Lower lobe of right lung (tissue), 2 donors: Measurements from ENCODE around the gene MAPRE2. TPM values are rescaled to one million over a fixed set of nuclear protein-coding genes. Genes with fewer than 3 reads are reported as not detected.

Experiments used
- ATAC-seq, 2 donors: fragments of 200-7000 bp; cut with Tn5 transposase; one replicate each; pipeline ENCODE4 v1.9.1; 2020 to 2022; ENCODE audit warnings: mild to moderate bottlenecking in 2 of 2, moderate library complexity in 2 of 2
- DNase-seq: peaks from one replicate; pipeline ENCODE4 v3.0.0-alpha.2; 2020
- H3K27ac ChIP-seq: fragments of 200-600 bp; one replicate; pipeline ENCODE4 v1.8.0; 2022
- H3K27me3 ChIP-seq: fragments of 200-600 bp; one replicate; pipeline ENCODE4 v1.8.0; 2022; ENCODE audit warnings: low read depth
- H3K36me3 ChIP-seq: fragments of 200-600 bp; one replicate; pipeline ENCODE4 v1.8.0; 2022; ENCODE audit warnings: mild to moderate bottlenecking
- H3K4me1 ChIP-seq: fragments of 200-600 bp; one replicate; pipeline ENCODE4 v1.8.0; 2022
- H3K4me3 ChIP-seq: fragments of 200-600 bp; one replicate; pipeline ENCODE4 v1.8.0; 2022; ENCODE audit warnings: mild to moderate bottlenecking
- H3K9me3 ChIP-seq: fragments of 200-600 bp; one replicate; pipeline ENCODE4 v1.8.0; 2022
- CTCF ChIP-seq: fragments of 200-600 bp; IDR thresholded peaks from one replicate; pipeline ENCODE4 v1.8.0; 2022; ENCODE audit warnings: antibody characterized with exemption, mild to moderate bottlenecking
- intact Hi-C: fragments of 100-400 bp; cut with DNase I; formaldehyde crosslinking; loops from one replicate; pipeline ENCODE4 v1.11.0; 2022
- total RNA-seq: library from RNA; stranded (reverse); fragmentation: NEBNext Ultra II Directional; extraction: Animal tissue kit (Norgen Biotek cat#: 25700); gene quantifications from one replicate; pipeline ENCODE4 v1.2.1, GENCODE V29; 2021
- donor health status: DM: no; HTN: yes; CAD: no; lungs with severe emphysema.

MAPRE2 gene
- total RNA-seq, 1 donor from 2014 or later, result 33.8 TPM

- Histone ChIP-seq H3K4me1 (peaks cover 12% of the 10 kb centered on the region), H3K36me3 (peaks cover 11% of the 10 kb centered on the region), H3K4me3 (no peak overlapping the region), H3K27me3 (no peaks in the 10 kb centered on the region), H3K27ac (no peak overlapping the region), H3K9me3 (no peaks in the 10 kb centered on the region)
- ATAC-seq (no peak), DNase-seq (no peak)
- intact Hi-C loops, result no loop called here
- TF ChIP-seq CTCF, result no peak
Observed at GRCh38 chr18:35122586-35123224, 81.5 kb downstream of the MAPRE2 start.

GRCh38 chr18:35123811-35124210, 82.6 kb downstream of the MAPRE2 start:
- H3K27me3 ChIP-seq, result no peaks in the 10 kb centered on the region
- H3K4me1 ChIP-seq, result peaks cover under 1% of the 10 kb centered on the region
- intact Hi-C loops, result no loop called here
- DNase-seq (no peak), ATAC-seq (no peak)
- H3K36me3 ChIP-seq, result peaks cover 19% of the 10 kb centered on the region
- TF ChIP-seq CTCF, result no peak
- H3K9me3 ChIP-seq, result no peaks in the 10 kb centered on the region
- H3K4me3 ChIP-seq, result no peak overlapping the region
- no peak overlapping the region for H3K27ac ChIP-seq

- ATAC-seq, result no peak
- no peaks in the 10 kb centered on the region for H3K27me3 ChIP-seq
- no peaks in the 10 kb centered on the region for H3K9me3 ChIP-seq
- peaks cover 8% of the 10 kb centered on the region for H3K4me1 ChIP-seq
- no peak for DNase-seq
- peaks cover 46% of the 10 kb centered on the region for H3K36me3 ChIP-seq
- no peak for TF ChIP-seq CTCF
- intact Hi-C loops, result no loop called here
- H3K27ac ChIP-seq, result no peak overlapping the region
- no peak overlapping the region for H3K4me3 ChIP-seq
Observed at GRCh38 chr18:35127201-35127600, 86.0 kb downstream of the MAPRE2 start.

DNA sequence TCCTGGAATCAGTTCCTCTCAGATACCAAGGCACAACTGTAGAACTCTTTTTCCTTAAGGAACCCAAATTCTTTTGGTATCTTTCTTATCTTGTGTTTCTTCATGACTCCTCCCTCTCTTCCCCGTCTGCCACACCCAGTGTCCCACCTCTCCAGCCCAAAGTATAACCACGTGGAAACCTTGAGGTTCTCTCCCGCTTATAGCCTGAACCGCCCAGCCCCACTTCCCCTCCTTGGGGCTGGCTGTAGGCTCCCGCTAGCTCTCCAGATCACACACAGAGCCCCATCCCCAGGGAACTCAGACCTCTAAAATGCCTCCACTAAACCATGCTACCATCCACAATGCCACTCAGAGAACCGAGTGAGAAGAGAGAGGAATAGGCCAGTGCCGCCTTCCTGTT, 87.5 kb downstream of the MAPRE2 start:
- Histone ChIP-seq H3K9me3 (no peaks in the 10 kb centered on the region), H3K4me1 (peaks cover 8% of the 10 kb centered on the region), H3K36me3 (peaks cover 60% of the 10 kb centered on the region), H3K4me3 (no peak overlapping the region), H3K27ac (no peak overlapping the region), H3K27me3 (no peaks in the 10 kb centered on the region)
- no peak for TF ChIP-seq CTCF
- ATAC-seq (no peak), DNase-seq (no peak)
- intact Hi-C loops, result no loop called here

DNA sequence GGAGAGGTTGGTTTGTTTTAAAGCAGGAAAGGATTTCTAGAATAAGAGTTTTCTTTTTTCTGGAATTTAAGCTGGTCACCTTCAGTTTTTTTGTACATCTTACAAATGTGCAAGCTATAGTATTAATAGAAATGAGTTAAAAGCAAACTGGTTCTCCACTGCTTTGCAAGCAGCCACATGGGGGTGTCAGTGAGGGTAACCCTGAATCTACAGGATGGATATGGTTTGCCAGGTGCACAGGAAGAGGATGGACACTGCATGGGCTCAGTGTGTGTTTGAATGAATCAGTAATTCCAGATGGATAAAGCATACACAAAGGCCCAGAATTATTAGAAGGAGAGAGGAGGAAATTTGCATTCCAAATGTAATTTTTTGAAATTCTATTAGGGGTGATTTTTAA, 89.0 kb downstream of the MAPRE2 start:
- Histone ChIP-seq H3K36me3 (peaks cover 75% of the 10 kb centered on the region), H3K27me3 (no peaks in the 10 kb centered on the region)
- intact Hi-C loops, result no loop called here

More for the DNA sequence above, 89.0 kb downstream of the MAPRE2 start:
- no peak for ATAC-seq
- H3K27ac ChIP-seq, result no peak overlapping the region
- H3K9me3 ChIP-seq, result no peaks in the 10 kb centered on the region
- H3K4me3 ChIP-seq, result no peak overlapping the region
- H3K4me1 ChIP-seq, result peaks cover 8% of the 10 kb centered on the region
- TF ChIP-seq CTCF, result no peak
- DNase-seq, result no peak
